Mesenchymal stem cell (in vitro differentiated cells and primary cell): ENCODE measurements around the gene RIC1.
"Not testable (repeated sequence)": the region's sequence is repeated elsewhere in the genome, so short reads cannot be mapped to it uniquely, and the experiment has no call there.

Source experiments
- DNase-seq: peaks from one replicate; pipeline ENCODE4 v3.0.0-alpha.2; 2013
- H2AFZ ChIP-seq: one replicate; pipeline ENCODE4 v1.6.1; 2013; ENCODE audit warnings: low read depth, mild to moderate bottlenecking, control low read depth, inconsistent platforms, low read length, moderate library complexity
- H2AK5ac ChIP-seq: 2 replicates; pipeline ENCODE4 v1.6.1; 2013; ENCODE audit warnings: low read length, moderate library complexity, mild to moderate bottlenecking, inconsistent platforms; ENCODE audit not compliant: severe bottlenecking
- H2BK120ac ChIP-seq: one replicate; pipeline ENCODE4 v1.6.1; 2013; ENCODE audit warnings: low read depth, mild to moderate bottlenecking, inconsistent platforms, low read length, moderate library complexity
- H2BK12ac ChIP-seq, 2 experiments: one replicate each; pipeline ENCODE4 v1.6.1; 2013; ENCODE audit warnings: inconsistent platforms in 2 of 2, low read length in 2 of 2, mild to moderate bottlenecking in 2 of 2, moderate library complexity in 2 of 2, control low read depth in 1 of 2
- H2BK15ac ChIP-seq: one replicate; pipeline ENCODE4 v1.6.1; 2013; ENCODE audit warnings: mild to moderate bottlenecking, low read depth, inconsistent platforms; ENCODE audit not compliant: poor library complexity, severe bottlenecking
- H2BK5ac ChIP-seq: 2 replicates; pipeline ENCODE4 v1.6.1; 2013; ENCODE audit warnings: low read depth, mild to moderate bottlenecking, low read length, control low read depth, inconsistent platforms; ENCODE audit not compliant: poor library complexity, severe bottlenecking
- H3K14ac ChIP-seq, 2 experiments: one replicate each; pipeline ENCODE4 v1.6.1; 2013; ENCODE audit warnings: inconsistent platforms in 2 of 2, low read length in 2 of 2, control low read depth in 1 of 2, mild to moderate bottlenecking in 1 of 2, moderate library complexity in 1 of 2
- H3K18ac ChIP-seq, 2 experiments: one replicate each; pipeline ENCODE4 v1.6.1; 2013; ENCODE audit warnings: inconsistent platforms in 2 of 2, low read length in 2 of 2, control low read depth in 1 of 2, low read depth in 1 of 2, mild to moderate bottlenecking in 1 of 2
- H3K23ac ChIP-seq, 2 experiments: one replicate each; pipeline ENCODE4 v1.6.1; 2013; ENCODE audit warnings: inconsistent platforms in 2 of 2, low read length in 2 of 2, mild to moderate bottlenecking in 2 of 2, moderate library complexity in 2 of 2, control low read depth in 1 of 2
- H3K27ac ChIP-seq: 2 replicates; pipeline ENCODE4 v1.5.1; 2013; ENCODE audit warnings: mild to moderate bottlenecking, moderate library complexity, low read length, control low read depth, inconsistent platforms; ENCODE audit not compliant: poor library complexity, severe bottlenecking
- H3K27me3 ChIP-seq, 2 experiments: 2 replicates each; pipeline versions ENCODE4 v1.6.1 to v1.7.0; 2013; ENCODE audit warnings: low read length in 2 of 2, mild to moderate bottlenecking in 2 of 2, moderate library complexity in 2 of 2, control low read depth in 1 of 2, inconsistent platforms in 1 of 2; ENCODE audit not compliant: control insufficient read depth in 1 of 2, insufficient read depth in 1 of 2
- H3K36me3 ChIP-seq, 2 experiments: 2 replicates each; pipeline versions ENCODE4 v1.6.1 to v1.7.0; 2013; ENCODE audit warnings: low read length in 2 of 2, control low read depth in 1 of 2, inconsistent platforms in 1 of 2, low read depth in 1 of 2, mild to moderate bottlenecking in 1 of 2; ENCODE audit not compliant: insufficient read depth in 2 of 2, control insufficient read depth in 1 of 2
- H3K4ac ChIP-seq, 2 experiments: one replicate each; pipeline ENCODE4 v1.6.1; 2013; ENCODE audit warnings: inconsistent platforms in 2 of 2, low read length in 2 of 2, mild to moderate bottlenecking in 2 of 2, moderate library complexity in 2 of 2, control low read depth in 1 of 2, low read depth in 1 of 2
- H3K4me1 ChIP-seq: 2 replicates; pipeline ENCODE4 v1.6.1; 2013; ENCODE audit warnings: low read depth, low read length, control low read depth; ENCODE audit not compliant: control insufficient read depth, insufficient read depth
- H3K4me2 ChIP-seq: 2 replicates; pipeline ENCODE4 v1.6.1; 2013; ENCODE audit warnings: low read length, mild to moderate bottlenecking, inconsistent platforms; ENCODE audit not compliant: poor library complexity, severe bottlenecking
- H3K4me3 ChIP-seq, 2 experiments: 2 replicates each; pipeline versions ENCODE4 v1.5.1 to v1.7.0; 2013; ENCODE audit warnings: low read length in 2 of 2, mild to moderate bottlenecking in 2 of 2, control low read depth in 1 of 2, low read depth in 1 of 2; ENCODE audit not compliant: insufficient read depth in 1 of 2
- H3K79me1 ChIP-seq: replicated peaks from 2 replicates; pipeline ENCODE4 v1.6.1; 2013; ENCODE audit warnings: mild to moderate bottlenecking, control low read depth, low read length, inconsistent platforms; ENCODE audit not compliant: poor library complexity, severe bottlenecking
- H3K9ac ChIP-seq: 2 replicates; pipeline ENCODE4 v1.7.0; 2013; ENCODE audit warnings: mild to moderate bottlenecking, low read length, moderate library complexity
- H3K9me3 ChIP-seq: 2 replicates; pipeline ENCODE4 v1.7.0; 2013; ENCODE audit warnings: mild to moderate bottlenecking, low read length; ENCODE audit not compliant: control insufficient read depth
- H4K8ac ChIP-seq: one replicate; pipeline ENCODE4 v1.6.1; 2013; ENCODE audit warnings: inconsistent platforms, mild to moderate bottlenecking, low read length, moderate library complexity
- H4K91ac ChIP-seq: one replicate; pipeline ENCODE4 v1.6.1; 2013; ENCODE audit warnings: mild to moderate bottlenecking, low read length, inconsistent platforms
- WGBS: methylation state at CpG from one replicate; pipeline ENCODE4 v1.1.7; 2013; ENCODE audit warnings: mixed read lengths; 5-methylcytosine and 5-hydroxymethylcytosine counted together

RIC1 gene

DNA sequence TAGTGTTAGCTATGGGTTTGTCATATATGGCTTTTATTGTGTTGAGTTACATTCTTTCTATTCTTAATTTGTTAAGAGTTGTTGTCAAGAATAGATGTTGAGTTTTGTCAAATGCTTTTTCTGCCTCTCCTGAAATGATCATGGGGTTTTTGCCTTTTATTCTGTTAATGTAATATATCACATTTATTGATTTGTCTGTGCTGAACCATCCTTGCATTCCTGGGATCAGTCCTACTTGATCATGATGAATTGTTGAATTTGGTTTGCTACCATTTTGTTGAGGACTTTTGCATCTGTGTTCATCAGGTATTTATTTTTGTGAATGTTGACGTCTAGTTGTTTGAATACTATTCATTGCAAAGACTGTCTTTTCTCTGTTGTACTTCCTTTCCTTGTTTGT is 23.9 kb downstream of the RIC1 start:
- Histone ChIP-seq H3K27me3 (no peaks in the 10 kb centered on the region), H2BK5ac (no peak overlapping the region), H3K79me1 (peaks cover 6% of the 10 kb centered on the region), H3K27ac (no peak overlapping the region), H4K8ac (no peak overlapping the region), H3K4me1 (peaks cover 5% of the 10 kb centered on the region), H4K91ac (no peak overlapping the region), H3K9ac (no peak overlapping the region), H3K9me3 (peaks cover 26% of the 10 kb centered on the region), H3K4me2 (no peak overlapping the region), H3K4ac (no peak overlapping the region), H3K23ac (no peak overlapping the region), H3K4me3 (no peak overlapping the region), H3K18ac (no peak overlapping the region), H2BK120ac (no peak overlapping the region), H3K36me3 (peaks cover 4 to 15% of the 10 kb centered on the region in 2 experiments), H3K14ac (no peak overlapping the region), H2BK12ac (no peak overlapping the region), H2AK5ac (no peak overlapping the region), H2AFZ (no peak overlapping the region), H2BK15ac (no peak overlapping the region)
- WGBS: 100% methylated on average over 1 of the region's 1 CpG
- DNase-seq: no peak

DNA sequence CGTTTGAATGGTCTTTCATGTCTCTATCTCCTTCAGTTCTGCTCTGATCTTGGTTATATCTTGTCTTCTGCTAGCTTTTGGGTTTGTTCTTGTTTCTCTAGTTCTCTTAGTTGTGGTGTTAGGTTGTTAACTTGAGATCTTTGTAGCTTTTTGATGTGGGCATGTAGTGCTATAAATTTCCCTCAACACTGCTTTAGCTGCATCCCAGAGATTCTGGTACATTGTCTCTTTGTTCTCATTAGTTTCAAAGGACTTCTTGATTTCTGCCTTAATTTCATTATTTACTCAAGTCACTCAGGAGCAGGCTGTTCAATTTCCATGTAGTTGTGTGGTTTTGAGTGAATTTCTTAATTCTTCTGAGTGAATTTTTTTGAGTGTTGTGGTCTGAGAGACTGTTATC is 33.9 kb downstream of the RIC1 start:
- Histone ChIP-seq H3K79me1 (peaks cover 11% of the 10 kb centered on the region), H3K36me3 (peaks cover 5 to 43% of the 10 kb centered on the region in 2 experiments), H3K9me3 (peaks cover 32% of the 10 kb centered on the region)
- not testable (repeated sequence) for H3K4me2 ChIP-seq, H3K27me3 ChIP-seq, H3K27ac ChIP-seq, H3K4me1 ChIP-seq, H2BK15ac ChIP-seq, H3K9ac ChIP-seq, H3K14ac ChIP-seq, H2AFZ ChIP-seq, H3K4me3 ChIP-seq, H4K91ac ChIP-seq, H3K4ac ChIP-seq, H4K8ac ChIP-seq, H3K18ac ChIP-seq, H2BK5ac ChIP-seq, DNase-seq, H2BK120ac ChIP-seq, H3K23ac ChIP-seq, H2BK12ac ChIP-seq, H2AK5ac ChIP-seq
- no CpG with 5 or more reads among the region's 1 CpG for whole genome bisulfite sequencing

DNA sequence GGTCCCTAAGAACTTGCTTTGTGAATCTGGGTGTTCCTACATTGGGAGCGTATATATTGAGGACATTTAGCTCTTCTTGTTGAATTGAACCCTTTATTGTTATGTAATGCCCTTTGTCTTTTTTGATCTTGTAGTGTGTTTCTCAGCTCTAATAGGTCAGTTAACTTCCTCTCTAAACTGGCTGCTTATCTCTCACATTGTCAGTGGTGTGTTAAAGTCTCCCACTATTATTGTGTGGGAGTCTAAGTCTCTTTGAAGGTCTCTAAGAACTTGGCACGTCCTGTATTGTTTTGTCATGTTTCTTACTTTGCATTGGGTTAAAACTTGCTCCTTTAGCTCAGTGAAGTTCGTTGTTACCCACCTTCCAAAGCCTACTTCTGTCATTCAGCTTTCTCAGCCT is 36.2 kb downstream of the RIC1 start:
- Histone ChIP-seq H3K18ac (no peak overlapping the region), H4K91ac (no peak overlapping the region), H3K4me1 (no peaks in the 10 kb centered on the region), H3K27ac (no peak overlapping the region), H4K8ac (no peak overlapping the region), H2BK15ac (no peak overlapping the region), H2AFZ (no peak overlapping the region), H3K9me3 (peaks cover 29% of the 10 kb centered on the region), H3K79me1 (peaks cover 20% of the 10 kb centered on the region), H3K4me3 (no peak overlapping the region), H2BK12ac (no peak overlapping the region), H3K14ac (no peak overlapping the region), H2BK5ac (no peak overlapping the region), H3K23ac (no peak overlapping the region), H3K36me3 (peaks cover 5 to 29% of the 10 kb centered on the region in 2 experiments), H3K4ac (no peak overlapping the region), H3K4me2 (no peak overlapping the region), H2AK5ac (no peak overlapping the region), H3K27me3 (no peaks in the 10 kb centered on the region), H3K9ac (no peak overlapping the region), H2BK120ac (no peak overlapping the region)
- WGBS: 0% methylated on average over 1 of the region's 3 CpGs
- DNase-seq: no peak

DNA sequence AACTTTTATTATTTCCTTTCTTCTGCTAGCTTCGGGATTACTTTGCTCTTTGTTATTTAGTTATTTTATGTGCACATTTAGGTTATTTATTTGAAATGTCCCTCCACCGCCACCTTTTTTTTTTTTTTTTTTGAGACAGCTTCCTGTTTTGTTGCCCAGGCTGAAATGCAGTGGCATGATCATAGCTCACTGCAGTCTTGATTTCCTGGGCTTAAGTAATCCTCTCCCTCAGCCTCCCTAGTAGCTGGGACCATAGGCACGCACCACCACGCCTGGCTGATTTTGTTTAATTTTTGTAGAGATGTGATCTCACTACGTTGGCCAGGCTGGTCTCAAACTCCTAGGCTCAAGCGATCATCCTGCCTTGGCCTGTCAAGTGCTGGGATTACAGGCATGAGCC is 38.5 kb downstream of the RIC1 start:
- Histone ChIP-seq H3K14ac (no peak overlapping the region), H2BK120ac (no peak overlapping the region), H3K4me3 (no peak overlapping the region), H3K4ac (no peak overlapping the region), H3K4me2 (no peak overlapping the region), H3K18ac (no peak overlapping the region), H2AFZ (no peak overlapping the region), H3K23ac (no peak overlapping the region), H3K4me1 (peaks cover 5% of the 10 kb centered on the region), H4K8ac (no peak overlapping the region), H2BK15ac (no peak overlapping the region), H3K27ac (no peak overlapping the region), H3K36me3 (peaks cover 8 to 18% of the 10 kb centered on the region in 2 experiments), H3K27me3 (no peaks in the 10 kb centered on the region), H2AK5ac (no peak overlapping the region), H3K79me1 (peaks cover 28% of the 10 kb centered on the region), H3K9me3 (peaks cover 19% of the 10 kb centered on the region), H4K91ac (no peak overlapping the region), H3K9ac (no peak overlapping the region), H2BK12ac (no peak overlapping the region), H2BK5ac (no peak overlapping the region)
- WGBS: 88% methylated on average over 5 of the region's 6 CpGs
- no peak for DNase-seq
